Cardiac muscle cell (in vitro differentiated cells and primary cell): Measurements from ENCODE around the gene MTUS2. TPM values are rescaled to one million over a fixed set of nuclear protein-coding genes. Genes with fewer than 3 reads are reported as not detected.

Experiments
- DNase-seq, 2 donors: peaks; one replicate each; pipeline versions ENCODE4 v3.0.0 to v3.0.0-alpha.2; 2010 to 2017; ENCODE audit warnings: low read depth in 1 of 2, low spot score in 1 of 2
- H3K27ac ChIP-seq: fragments of 200-600 bp; sonication (generic); 2 replicates; pipeline ENCODE4 v1.5.1; 2016
- H3K27me3 ChIP-seq: fragments of 200-600 bp; sonication (generic); 2 replicates; pipeline ENCODE4 v1.6.0; 2016; ENCODE audit warnings: control low read depth
- H3K36me3 ChIP-seq: fragments of 200-600 bp; sonication (generic); 2 replicates; pipeline ENCODE4 v1.5.1; 2016; ENCODE audit warnings: control low read depth
- H3K4me1 ChIP-seq: fragments of 200-600 bp; sonication (generic); 2 replicates; pipeline ENCODE4 v1.8.1; 2017; ENCODE audit warnings: low read depth, mild to moderate bottlenecking, mixed run types
- H3K4me3 ChIP-seq: fragments of 200-600 bp; sonication (generic); 2 replicates; pipeline ENCODE4 v1.5.1; 2016; ENCODE audit warnings: mild to moderate bottlenecking
- H3K9me3 ChIP-seq: fragments of 200-600 bp; sonication (generic); 2 replicates; pipeline ENCODE4 v1.5.1; 2017; ENCODE audit warnings: low read depth, mild to moderate bottlenecking, control low read depth
- polyA plus RNA-seq: library from polyadenylated mRNA; unstranded; fragments of >200 nt; fragmentation: Nextera tagmentation; extraction: Ambion mirVana; gene quantifications from 2 replicates; pipeline ENCODE4 v1.2.1, GENCODE V29; 2016
- total RNA-seq: library from RNA; depleted of rRNA; stranded (reverse); fragments of >200 nt; gene quantifications from 2 replicates; pipeline ENCODE4 v1.2.3, GENCODE V29; 2016
- TF ChIP-seq, protein P1 (sequence below): IDR thresholded peaks from 2 replicates; pipeline ENCODE4 v1.5.1; 2012; ENCODE audit warnings: low read depth, mild to moderate bottlenecking, low read length

MTUS2 gene
- total and polyA plus RNA-seq, 2 experiments from 2014 or later = 31.6 to 96.9 TPM

DNA sequence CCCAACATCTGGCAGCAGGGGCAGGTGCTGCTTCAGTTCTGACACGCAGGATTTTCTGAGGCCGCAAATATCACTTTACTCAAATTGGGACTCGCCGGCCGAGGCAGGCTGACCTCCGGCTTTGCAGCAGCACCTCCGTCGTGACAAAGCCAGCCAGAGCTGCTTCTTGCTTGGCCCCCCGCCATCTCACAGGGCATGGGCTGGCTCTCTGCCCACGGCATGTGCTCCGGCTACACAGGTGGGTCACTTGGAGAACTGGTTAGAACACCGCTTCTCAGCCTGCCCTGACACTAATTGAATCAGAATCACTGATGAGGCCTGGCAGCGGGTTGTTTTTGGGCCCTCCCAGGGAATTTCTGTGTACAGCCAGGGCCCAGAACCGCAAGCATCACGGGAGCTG is 663.1 kb downstream of the MTUS2 start:
- Histone ChIP-seq H3K27ac (peak overlapping the region; percentile 15), H3K4me1 (peaks cover 30% of the 10 kb centered on the region), H3K36me3 (no peaks in the 10 kb centered on the region), H3K27me3 (no peaks in the 10 kb centered on the region), H3K4me3 (no peak overlapping the region), H3K9me3 (no peaks in the 10 kb centered on the region)
- DNase-seq = no peak
- TF ChIP-seq, protein P1, sequence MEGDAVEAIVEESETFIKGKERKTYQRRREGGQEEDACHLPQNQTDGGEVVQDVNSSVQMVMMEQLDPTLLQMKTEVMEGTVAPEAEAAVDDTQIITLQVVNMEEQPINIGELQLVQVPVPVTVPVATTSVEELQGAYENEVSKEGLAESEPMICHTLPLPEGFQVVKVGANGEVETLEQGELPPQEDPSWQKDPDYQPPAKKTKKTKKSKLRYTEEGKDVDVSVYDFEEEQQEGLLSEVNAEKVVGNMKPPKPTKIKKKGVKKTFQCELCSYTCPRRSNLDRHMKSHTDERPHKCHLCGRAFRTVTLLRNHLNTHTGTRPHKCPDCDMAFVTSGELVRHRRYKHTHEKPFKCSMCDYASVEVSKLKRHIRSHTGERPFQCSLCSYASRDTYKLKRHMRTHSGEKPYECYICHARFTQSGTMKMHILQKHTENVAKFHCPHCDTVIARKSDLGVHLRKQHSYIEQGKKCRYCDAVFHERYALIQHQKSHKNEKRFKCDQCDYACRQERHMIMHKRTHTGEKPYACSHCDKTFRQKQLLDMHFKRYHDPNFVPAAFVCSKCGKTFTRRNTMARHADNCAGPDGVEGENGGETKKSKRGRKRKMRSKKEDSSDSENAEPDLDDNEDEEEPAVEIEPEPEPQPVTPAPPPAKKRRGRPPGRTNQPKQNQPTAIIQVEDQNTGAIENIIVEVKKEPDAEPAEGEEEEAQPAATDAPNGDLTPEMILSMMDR = no peak

DNA sequence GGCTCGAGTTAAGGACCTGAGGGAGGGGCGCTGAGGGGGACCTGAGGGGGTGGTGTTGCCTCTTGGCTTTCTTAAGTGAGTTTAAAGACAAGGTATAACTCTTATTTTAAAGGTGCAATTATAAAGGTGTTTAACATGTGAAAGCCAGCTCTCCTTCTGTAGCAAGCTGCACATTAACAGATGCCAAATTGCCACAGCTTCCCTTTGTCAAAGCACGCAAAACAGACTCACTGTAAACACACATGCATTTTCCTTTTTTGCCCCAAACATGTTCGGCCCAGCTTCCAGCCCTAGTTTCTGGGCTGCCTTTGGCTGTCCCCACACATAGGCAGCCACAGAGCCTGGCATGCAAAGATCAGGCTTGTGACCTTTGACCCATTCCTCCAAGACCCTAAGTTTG is 663.5 kb downstream of the MTUS2 start:
- H3K36me3 ChIP-seq = no peaks in the 10 kb centered on the region
- TF ChIP-seq, protein P1 = no peak
- H3K9me3 ChIP-seq = no peaks in the 10 kb centered on the region
- DNase-seq = no peak
- peak overlapping the region; percentile 15 for H3K27ac ChIP-seq
- no peaks in the 10 kb centered on the region for H3K27me3 ChIP-seq
- peaks cover 30% of the 10 kb centered on the region for H3K4me1 ChIP-seq
- H3K4me3 ChIP-seq = no peak overlapping the region

DNA sequence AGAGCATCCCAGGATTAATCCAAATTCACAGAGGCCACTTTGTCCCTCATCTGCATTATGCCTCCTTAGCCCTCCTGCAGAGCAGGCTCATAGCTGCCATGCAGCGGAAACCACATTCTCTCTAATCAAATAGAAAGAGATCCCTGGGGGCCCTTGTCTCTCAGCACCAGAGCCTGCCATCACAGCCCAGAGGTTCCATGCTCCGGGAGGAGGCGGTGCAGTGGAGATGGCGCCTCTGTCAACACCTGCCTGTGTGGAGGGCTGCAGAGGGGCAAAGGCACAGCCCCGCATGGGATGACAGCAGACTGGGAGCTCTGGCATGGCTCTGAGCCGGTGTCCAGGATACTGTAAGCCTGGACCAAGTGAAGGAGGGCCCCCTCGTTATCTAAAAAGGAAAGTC is 664.1 kb downstream of the MTUS2 start:
- no peak overlapping the region for H3K4me3 ChIP-seq
- no peaks in the 10 kb centered on the region for H3K27me3 ChIP-seq
- DNase-seq = peak in 1 of 2 donors; percentile 90
- H3K36me3 ChIP-seq = no peaks in the 10 kb centered on the region
- TF ChIP-seq, protein P1 = no peak
- H3K27ac ChIP-seq = no peak overlapping the region
- peaks cover 30% of the 10 kb centered on the region for H3K4me1 ChIP-seq
- H3K9me3 ChIP-seq = no peaks in the 10 kb centered on the region

DNA sequence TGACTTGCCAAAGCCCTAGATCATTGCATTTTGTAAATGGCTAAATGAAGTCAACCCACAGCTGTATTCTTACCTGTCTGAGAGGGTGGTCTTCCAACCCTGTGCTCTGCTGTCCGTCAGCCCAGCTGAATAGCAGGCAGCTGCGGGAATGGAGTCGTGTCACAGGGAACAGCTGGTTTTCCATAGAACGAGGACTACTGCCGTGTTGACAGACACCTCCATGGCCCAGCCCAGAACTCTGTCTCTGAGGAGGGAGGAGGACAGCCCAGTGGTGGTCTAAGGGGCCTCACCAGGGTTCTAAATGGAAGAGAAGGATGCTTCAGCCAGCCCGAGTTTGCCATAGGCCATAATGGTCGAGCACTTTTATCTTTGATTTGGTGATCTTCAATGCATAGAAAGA is 664.7 kb downstream of the MTUS2 start:
- no peak for DNase-seq
- H3K4me3 ChIP-seq = no peak overlapping the region
- H3K27me3 ChIP-seq = no peaks in the 10 kb centered on the region
- H3K4me1 ChIP-seq = peaks cover 30% of the 10 kb centered on the region
- no peaks in the 10 kb centered on the region for H3K9me3 ChIP-seq
- TF ChIP-seq, protein P1 = no peak
- peak overlapping the region; percentile 57 for H3K27ac ChIP-seq
- H3K36me3 ChIP-seq = no peaks in the 10 kb centered on the region

DNA sequence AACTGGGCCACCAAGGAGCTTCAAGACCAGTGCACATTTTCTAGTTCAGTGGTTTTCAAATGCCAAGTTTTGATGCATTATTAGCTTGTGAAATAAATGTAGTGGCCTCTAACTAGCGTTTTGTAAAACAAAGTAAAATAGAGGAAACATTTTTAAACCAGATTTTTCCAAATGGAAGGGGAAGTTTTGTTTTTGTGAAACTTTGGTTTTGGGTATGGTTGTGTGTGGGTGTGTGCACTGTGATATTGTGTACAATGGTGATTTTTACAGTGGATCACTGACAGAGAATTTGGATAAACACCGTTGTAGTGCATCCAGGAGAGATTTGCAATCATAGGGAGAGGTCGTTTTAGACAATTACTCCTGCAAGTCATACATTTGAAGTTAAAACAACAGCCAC is 666.4 kb downstream of the MTUS2 start:
- no peak for DNase-seq
- Histone ChIP-seq H3K27me3 (no peaks in the 10 kb centered on the region), H3K4me1 (peaks cover 21% of the 10 kb centered on the region), H3K9me3 (no peaks in the 10 kb centered on the region), H3K4me3 (no peak overlapping the region), H3K27ac (no peak overlapping the region), H3K36me3 (no peaks in the 10 kb centered on the region)
- TF ChIP-seq, protein P1 = no peak
